Cardiac septum (tissue), 1 donor: Measurements from ENCODE around the gene PDE10A. TPM values are rescaled to one million over a fixed set of nuclear protein-coding genes. Genes with fewer than 3 reads are reported as not detected.
"Not testable (repeated sequence)": the region's sequence is repeated elsewhere in the genome, so short reads cannot be mapped to it uniquely, and the experiment has no call there.

ENCODE experiments used
- DNase-seq: peaks from one replicate; pipeline ENCODE4 v3.0.0-alpha.2; 2020; ENCODE audit warnings: low spot score
- intact Hi-C: fragments of 100-400 bp; cut with DNase I; formaldehyde crosslinking; loops from one replicate; pipeline ENCODE4 v1.14.0; 2022
- total RNA-seq: library from RNA; stranded (reverse); fragmentation: NEBNext Ultra II Directional; extraction: Animal tissue kit (Norgen Biotek cat#: 25700); gene quantifications from one replicate; pipeline ENCODE4 v1.2.1, GENCODE V29; 2021
- donor health status: DM: no; HTN: no; CAD: no.

The PDE10A gene
- total RNA-seq, 1 donor from 2014 or later = 25.1 TPM

- DNase-seq = peak; percentile 83
Observed at GRCh38 chr6:165573671-165574070, 89.4 kb downstream of the PDE10A start.

DNA sequence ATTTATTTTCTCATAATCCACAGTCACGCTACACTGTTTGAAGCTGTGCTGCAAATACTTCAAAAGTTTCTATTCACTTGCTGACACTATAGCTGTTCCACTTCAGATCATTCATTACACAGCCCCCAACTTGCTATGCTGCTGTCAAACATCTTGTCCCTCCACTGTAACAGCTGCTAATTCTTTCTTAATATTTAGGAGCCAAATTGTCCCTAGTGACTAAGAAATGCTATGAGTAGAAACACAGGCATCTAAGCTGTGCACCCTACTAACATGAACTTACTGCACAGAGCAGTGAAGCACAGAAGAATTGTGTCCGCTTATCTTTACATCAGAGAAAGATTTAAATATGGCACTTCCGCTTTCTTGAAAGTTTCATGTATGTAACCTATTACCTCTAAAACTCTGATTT is 91.3 kb downstream of the PDE10A start:
- no peak for DNase-seq
- intact Hi-C loops = loop anchor here (5.0 kb wide), 1 partner anchor 76 kb away; no protein-coding TSS in a partner anchor

More at GRCh38 chr6:165573671-165574070, 89.4 kb downstream of the PDE10A start:
- intact Hi-C loops = loop anchor here (5.0 kb wide), 1 partner anchor 74 kb away; no protein-coding TSS in a partner anchor

GRCh38 chr6:165571068-165571682 is 91.9 kb downstream of the PDE10A start:
- intact Hi-C loops = loop anchor here (5.0 kb wide), 1 partner anchor 76 kb away; no protein-coding TSS in a partner anchor

GRCh38 chr6:165568326-165568725 is 94.7 kb downstream of the PDE10A start:
- intact Hi-C loops = no loop called here
- DNase-seq = no peak

More at GRCh38 chr6:165571068-165571682, 91.9 kb downstream of the PDE10A start:
- no peak for DNase-seq

DNA sequence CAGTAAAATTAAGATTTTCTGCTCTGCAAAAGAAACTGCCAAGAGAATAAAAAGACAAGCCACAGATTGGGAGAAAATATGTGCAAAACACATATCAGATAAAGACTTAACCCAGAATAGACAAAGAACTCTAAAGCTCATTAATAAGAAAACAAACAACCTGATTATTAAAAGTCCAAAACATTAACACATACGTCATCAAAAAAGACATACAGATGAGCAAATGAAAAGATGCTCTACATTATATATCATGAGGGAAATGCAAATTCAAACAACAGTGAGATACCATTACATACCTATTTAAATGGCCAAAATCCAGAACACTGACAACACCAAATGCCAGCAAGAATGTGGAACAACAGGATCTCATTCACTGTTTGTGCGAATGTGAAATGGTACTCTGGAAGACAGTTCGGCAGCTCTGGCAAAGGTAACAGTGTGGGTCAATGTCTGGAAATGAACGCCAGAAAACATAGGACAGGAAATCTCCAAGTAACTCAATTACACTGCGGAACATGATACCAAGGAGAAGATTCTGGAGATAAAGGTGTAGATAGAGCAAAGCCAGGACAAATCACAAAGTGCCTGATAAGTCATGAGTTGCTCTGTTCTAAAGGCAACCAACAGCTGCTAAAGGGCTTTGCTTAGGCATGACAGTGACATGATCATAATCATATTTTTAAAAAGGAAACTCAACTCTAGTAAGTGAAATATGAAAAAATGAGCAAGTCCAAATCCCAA is 96.8 kb downstream of the PDE10A start:
- DNase-seq = no peak
- intact Hi-C loops = no loop called here

GRCh38 chr6:165562421-165563090 is 100.5 kb downstream of the PDE10A start:
- intact Hi-C loops = no loop called here
- DNase-seq = no peak

DNA sequence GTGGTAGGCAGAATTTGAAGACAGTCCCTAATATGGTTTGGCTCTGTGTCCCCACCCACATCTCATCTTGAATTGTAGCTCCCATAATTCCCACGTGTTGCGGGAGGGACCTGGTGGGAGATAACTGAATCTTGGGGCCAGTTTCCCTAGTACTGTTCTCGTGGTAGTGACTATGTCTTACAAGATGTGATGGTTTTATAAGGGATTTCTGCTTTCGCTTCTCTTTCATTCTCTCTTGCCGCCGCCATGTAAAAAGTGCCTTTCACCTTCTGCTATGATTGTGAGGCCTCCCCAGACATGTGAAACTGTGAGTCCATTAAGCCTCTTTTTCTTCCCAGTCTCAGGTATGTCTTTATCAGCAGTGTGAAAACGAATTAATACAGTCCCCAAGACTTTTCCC is 103.4 kb downstream of the PDE10A start:
- intact Hi-C loops = no loop called here
- DNase-seq = no peak

DNA sequence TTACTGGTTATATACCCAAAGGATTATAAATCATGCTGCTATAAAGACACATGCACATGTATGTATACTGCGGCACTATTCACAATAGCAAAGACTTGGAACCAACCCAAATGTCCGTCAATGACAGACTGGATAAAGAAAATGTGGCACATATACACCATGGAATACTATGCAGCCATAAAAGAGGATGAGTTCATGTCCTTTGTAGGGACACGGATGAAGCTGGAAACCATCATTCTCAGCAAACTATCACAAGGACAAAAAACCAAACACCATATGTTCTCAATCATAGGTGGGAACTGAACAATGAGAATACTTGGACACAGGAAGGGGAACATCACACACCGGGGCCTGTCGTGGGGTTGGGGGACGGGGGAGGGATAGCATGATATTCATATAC is 104.9 kb downstream of the PDE10A start:
- DNase-seq, intact Hi-C loops: not testable (repeated sequence)

DNA sequence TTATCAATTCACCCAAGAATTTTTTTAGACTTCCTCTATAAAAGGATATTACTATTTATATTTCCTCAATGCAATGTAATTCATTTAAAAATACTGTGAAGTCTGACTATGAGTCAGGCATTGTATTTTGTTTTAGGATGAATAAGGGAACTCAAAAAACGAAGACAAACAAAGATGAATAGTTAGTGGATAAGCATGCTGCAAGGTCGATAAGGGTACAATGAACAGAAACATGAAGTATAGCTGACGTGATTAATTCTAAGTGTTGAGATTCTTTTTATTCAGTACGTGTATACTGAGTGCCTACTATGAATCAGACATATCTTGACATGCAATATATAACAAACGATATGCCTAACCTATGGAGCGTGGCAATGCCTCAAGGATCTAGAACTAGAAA is 105.4 kb downstream of the PDE10A start:
- intact Hi-C loops = no loop called here
- DNase-seq = no peak

- intact Hi-C loops = no loop called here
- DNase-seq = no peak
Observed at GRCh38 chr6:165556116-165556843, 106.8 kb downstream of the PDE10A start.

- DNase-seq, intact Hi-C loops: not testable (repeated sequence)
Observed at GRCh38 chr6:165554644-165555043, 108.4 kb downstream of the PDE10A start.

DNA sequence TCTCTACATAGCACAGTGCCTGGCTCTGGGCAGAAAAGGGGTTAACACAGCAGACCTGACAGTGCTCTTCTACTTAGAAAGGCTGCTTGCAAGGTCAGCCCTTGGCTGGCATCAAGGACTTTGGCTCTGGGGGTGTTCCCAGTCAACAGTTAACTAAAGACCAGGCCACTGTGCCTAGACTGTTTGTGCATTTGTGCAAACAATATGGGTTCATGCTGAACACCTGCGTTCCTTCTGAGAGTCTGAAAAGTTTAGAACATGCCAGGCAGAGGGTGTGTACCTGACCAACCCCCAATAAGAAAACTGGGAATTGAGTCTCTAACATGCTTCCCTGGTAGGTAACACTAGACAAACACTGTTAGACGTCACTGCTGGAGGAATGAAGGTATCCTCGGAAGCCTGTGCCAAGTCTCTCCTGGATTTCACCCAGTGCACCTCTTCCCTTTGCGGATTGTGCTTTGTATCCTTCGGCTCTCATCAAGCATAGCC is 110.7 kb downstream of the PDE10A start:
- DNase-seq = no peak
- intact Hi-C loops = no loop called here

GRCh38 chr6:165551828-165552227 is 111.2 kb downstream of the PDE10A start:
- no peak for DNase-seq
- intact Hi-C loops = no loop called here

DNA sequence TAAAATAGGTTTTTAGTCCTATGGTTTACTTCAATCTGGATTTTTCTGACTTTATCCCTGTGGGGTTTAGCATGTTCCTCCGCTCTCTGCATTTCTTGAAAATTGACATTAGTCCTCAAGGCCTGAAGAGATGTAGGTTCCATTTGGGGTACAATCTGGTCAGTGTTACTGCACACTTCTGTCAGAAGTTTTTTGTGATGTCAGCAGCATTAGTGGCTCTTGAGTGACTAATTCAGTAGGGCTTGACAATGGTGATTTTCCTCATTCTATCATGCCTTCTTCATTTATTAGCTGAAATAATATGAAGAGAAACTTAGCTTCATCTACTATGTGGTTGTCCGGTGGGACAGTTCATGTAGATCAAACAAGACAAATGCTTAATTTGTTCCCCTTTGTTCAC is 114.6 kb downstream of the PDE10A start:
- DNase-seq = no peak
- intact Hi-C loops = no loop called here

DNA sequence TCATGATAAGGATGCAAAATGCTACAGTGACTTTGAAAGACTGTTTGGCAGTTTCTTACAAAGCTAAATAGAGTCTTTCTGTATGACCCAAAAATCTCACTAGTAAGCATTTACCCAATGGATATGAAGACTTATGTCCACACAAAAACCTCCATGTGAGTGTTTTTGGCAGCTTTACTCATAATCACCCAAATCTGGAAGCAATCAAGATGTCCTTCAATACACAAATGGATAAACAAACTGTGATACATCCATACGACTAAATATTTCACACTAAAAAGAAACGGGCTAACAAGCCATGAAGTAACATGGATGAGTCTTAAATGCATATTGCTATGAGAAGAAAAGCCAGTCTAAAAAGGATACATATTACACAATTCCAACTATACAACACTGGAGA is 117.2 kb downstream of the PDE10A start:
- DNase-seq = no peak
- intact Hi-C loops = no loop called here

DNA sequence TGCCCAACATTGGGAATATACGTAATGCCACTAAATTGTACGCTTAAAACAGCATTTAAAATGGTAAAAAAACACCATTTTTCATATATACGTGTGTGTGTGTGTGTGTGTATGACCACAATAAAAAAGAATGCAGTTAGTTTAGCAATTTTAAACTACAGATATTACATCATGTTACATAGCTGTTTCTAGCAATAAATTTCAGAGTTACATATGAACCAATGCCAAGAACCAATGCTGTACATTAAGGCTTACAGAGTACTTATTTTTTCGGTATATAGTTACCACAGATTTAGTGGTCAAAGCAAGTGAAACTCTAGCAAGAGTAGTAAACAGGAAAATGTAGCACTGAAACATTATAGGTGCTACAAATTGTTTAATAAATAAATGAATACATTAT is 119.3 kb downstream of the PDE10A start:
- intact Hi-C loops = no loop called here
- DNase-seq = no peak

- no peak for DNase-seq
- intact Hi-C loops = no loop called here
Observed at GRCh38 chr6:165536911-165537310, 126.1 kb downstream of the PDE10A start.

DNA sequence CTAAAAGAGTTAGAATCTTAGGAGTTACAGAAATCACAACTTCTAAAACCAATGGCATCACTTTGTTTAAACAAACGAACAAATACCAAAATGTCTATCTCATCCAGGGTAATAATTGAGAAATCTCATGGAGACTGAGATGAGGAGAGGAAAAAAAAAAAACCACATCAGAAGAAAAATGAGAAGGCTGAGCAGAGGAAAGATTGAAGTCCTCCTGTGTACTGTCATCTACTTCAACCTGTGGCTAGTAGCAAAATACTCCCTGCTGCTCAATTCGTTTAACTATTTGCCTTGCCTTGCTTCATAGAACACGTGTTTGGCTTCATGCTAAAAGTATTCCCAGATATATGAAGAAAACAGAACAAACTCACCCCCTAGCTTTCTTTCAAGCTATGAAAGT is 143.7 kb downstream of the PDE10A start:
- DNase-seq = no peak
- intact Hi-C loops = no loop called here

GRCh38 chr6:165515963-165516624 is 146.9 kb downstream of the PDE10A start:
- DNase-seq = no peak
- intact Hi-C loops = no loop called here
